Ureter (tissue), 1 donor: ENCODE measurements around the gene ZBTB48. TPM values are rescaled to one million over a fixed set of nuclear protein-coding genes. Genes with fewer than 3 reads are reported as not detected.
"Not testable (repeated sequence)": the region's sequence is repeated elsewhere in the genome, so short reads cannot be mapped to it uniquely, and the experiment has no call there.

Experiments used
- DNase-seq: peaks from one replicate; pipeline ENCODE4 v3.0.0-alpha.2; 2020; ENCODE audit warnings: low spot score
- total RNA-seq: library from RNA; stranded (reverse); gene quantifications from one replicate; pipeline ENCODE4 v1.2.4, GENCODE V29; 2023
- donor health status: DM: yes; HTN: yes; CAD: no.

The ZBTB48 gene
- total RNA-seq, 1 donor from 2014 or later = 50.4 TPM

GRCh38 chr1:6591222-6591621, 11.4 kb downstream of the ZBTB48 start:
- DNase-seq = no peak

DNA sequence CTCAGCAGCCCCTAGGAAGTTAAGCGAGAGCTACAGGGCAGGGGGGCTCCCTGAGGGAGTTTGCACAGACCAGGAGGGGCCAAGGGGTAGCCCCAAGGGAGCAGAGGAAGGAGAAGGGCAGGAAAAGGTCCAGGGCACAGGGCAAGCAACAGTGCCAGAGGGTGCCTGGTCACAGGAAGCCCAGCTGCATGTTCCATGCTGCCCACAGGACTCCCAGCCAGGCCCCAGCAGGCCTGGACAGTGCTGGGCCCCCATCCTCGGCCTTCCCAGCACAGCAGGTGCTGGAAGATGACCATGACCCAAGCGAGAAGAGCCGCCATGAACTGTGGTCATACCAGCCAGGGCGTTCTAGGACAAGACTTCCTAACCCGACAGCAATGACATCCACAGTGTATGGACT, 11.8 kb downstream of the ZBTB48 start:
- no peak for DNase-seq

DNA sequence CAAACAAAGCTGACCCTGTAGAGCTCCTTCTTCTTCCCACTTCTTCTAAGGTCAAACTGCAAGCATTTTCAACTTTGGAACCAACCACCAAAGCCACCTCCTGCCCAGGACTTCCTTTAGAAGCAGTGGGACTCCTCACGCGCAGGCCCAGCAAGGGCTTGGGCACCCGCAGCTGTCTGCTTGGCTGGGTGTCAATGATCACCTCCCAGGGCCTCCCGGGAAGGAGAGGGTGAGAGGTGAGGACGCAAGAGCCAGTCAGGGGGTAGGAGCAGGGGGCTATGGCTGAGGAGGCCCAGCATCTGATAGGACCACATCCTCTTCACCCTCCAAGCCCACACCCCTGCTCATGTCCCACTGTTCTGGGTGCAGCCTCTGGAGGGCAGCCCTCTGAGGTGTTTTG, 12.6 kb downstream of the ZBTB48 start:
- DNase-seq = no peak

GRCh38 chr1:6592865-6593593, 13.2 kb downstream of the ZBTB48 start:
- DNase-seq = no peak

DNA sequence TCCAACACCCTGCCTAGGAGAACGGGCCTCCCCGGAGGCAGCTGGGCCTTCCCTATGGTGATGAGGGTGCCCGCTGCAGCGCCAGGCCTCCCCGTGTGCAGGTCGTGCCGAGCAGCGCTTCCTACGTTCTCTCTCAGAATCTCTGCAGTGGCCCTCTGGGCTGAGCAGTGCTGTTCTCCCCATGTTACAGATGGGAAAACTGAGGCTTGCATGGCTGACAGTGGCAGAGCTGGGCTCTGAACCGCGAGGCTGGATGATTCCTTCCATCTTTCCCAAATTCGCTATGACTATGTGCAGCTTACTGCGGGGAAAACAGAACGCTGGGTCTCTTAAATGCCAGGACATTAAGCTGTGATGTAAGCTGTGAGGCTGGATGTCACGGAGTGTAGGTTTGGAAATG, 14.0 kb downstream of the ZBTB48 start:
- DNase-seq = no peak

DNA sequence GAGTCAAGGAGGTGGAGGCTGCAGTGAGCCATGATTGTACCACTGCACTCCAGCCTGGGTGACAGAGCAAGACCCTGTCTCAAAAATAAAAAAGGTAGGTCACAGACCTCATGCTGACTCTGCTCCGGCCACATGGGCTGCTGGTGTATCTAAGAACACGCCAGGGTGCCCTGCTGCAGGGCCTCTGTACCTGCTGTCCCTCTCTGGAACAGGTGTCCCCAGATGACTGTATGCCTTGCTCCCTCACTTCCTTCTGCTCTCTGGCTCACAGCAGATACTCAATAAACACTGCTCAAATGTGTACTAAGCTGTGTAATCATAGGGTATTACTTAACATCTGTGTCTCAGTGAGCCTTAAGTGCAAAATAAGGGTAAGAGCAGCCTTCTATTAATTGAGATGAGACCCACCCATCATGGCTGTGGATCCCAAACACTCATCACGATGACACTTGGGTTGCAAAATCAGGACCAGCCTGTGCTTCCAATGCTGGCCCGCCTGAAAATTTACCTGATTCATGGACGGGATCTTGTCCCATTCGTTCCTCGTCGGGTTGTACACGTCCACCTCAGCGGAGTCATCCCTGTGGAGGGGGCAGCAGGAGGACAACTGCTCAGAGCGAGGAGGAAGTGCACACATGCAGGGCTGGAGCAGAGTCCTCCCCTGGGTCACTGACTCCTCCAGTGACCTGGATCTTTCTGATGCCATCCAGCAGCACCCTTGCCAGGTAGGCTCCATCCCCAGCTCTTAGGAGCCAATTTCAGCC, 15.4 kb downstream of the ZBTB48 start:
- no peak for DNase-seq

GRCh38 chr1:6596351-6596750, 16.6 kb downstream of the ZBTB48 start:
- no peak for DNase-seq

DNA sequence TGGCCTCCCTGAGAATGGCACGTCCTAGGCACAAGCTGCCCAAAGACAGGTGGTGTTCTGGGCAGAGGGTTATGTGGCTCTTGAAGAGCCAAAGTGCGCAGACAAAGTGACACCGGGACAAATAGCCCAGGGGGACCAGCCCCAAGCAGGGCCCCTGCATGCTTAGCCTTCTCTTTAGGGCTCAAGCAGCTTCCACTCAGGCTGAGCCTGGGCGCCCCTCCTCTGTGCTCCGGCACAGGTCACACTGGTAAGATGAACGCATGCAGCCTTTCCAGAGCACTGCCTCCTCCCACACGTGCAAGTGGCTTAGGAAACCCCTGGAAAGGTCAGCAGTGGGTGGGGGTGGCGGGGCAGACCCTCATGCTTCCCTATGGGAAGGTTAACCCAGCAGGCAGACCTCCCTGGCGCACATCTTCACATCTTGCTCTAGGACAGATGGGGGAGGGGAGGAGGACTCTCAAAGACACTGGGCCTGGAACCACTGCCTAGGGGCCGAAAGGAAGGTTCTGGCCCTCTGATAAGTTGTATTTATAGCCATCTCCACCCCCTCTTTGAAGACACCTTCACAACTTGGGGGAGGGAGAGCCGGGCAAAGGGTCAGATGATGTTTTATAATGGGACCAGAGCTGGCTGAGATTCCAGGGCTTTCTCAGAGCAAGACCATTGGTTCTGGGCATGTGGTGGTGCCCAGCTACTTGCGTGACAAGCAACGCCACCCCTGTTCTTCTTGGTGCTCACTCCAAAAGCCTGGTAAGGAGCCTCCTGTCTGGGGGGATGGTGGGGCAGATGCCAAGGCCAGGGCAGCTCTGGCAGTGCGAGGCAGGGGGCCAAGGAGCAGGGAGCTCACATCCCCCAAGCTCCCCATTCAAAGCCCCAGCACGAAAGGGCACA, 17.3 kb downstream of the ZBTB48 start:
- DNase-seq = no peak

DNA sequence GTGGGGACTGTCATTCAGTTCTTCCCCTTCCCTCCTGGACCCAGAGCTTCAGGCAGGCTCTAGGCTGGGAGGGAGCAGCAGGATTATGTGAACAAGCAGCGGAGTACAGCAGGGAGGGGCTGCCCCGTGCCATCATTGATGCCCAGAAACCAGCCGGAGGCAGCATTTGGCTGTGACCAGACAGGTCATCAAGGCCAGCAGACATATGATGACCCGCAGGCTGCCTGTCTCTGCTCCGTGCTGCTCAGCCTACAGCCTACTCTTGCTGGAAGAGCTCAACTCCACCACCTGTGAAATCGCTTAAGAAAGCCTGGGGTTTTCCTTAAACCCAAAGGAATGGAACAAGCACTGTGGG, 18.0 kb downstream of the ZBTB48 start:
- DNase-seq = no peak

DNA sequence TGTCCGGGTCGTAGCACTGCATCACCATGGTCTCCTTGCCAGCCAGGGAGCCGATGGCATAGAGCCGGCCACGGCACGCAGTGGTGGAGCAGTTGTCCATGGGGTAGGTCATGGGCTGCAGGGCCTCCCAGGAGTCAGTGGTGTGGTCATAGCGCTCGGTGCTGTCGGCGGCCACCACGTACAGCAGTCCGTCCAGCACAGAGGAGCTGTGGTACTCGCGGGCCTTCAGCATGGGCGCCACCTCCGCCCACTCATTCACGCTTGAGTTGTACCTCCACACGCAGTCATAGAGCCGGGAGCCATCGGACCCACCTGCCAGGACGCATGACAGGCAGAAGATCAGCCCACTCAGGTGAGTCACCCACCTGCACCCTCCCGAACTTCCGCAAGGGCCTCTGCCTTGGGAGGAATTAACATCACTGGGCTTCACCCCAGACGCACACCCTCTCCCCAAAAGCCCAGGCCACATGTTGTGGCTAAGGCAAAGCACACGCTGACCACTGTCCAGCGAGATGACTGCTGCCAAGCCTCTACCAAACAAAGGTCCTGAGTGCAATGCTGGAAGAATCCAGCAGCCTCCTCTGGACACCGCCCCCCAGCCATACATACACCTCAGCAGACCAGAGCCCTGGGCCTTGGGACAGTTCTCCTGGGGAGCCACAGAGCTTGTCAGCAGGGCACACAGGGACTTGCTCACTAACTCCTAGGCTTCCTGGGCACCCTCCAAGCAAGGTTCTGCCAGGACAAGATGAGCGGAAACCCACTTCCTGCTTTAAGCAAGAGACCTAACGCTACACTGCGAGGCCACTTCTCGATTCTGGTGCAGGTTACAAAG, 19.6 kb downstream of the ZBTB48 start:
- DNase-seq = no peak

- DNase-seq = not testable (repeated sequence)
Observed at GRCh38 chr1:6599991-6600390, 20.2 kb downstream of the ZBTB48 start.

GRCh38 chr1:6600410-6601048, 20.7 kb downstream of the ZBTB48 start:
- no peak for DNase-seq

- peak; percentile 87 for DNase-seq
Observed at GRCh38 chr1:6601049-6601922, 21.5 kb downstream of the ZBTB48 start.

- DNase-seq = no peak
Observed at GRCh38 chr1:6601923-6602668, 22.3 kb downstream of the ZBTB48 start.

DNA sequence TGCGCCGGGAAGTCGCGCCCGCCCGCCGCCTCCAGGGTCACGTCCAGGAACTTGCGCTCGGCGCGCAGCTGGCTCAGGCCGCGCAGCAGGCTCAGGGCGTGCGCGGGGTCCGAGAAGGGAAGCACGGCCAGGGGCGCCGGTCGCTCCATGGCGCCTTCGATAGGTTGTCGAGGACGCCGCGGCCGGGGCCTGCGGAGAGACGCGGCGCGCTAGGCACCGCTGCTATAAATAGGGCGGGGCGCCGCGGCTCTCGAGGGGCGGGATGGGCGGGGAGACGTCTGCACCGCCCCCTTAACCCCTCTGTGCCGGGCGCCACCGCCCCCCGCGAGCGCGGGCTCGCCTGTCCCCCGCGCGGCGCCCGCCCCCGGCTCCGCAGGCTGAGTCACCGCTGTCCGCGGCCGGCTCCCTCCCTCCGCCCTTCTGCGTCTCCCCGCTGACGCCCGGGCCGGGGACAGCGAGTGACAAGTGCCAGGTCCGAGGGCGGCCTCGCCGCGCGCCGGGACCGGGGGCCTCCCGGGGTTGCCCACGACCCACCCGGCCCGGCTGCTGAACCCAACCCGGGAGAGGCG, 23.0 kb downstream of the ZBTB48 start, which contains the start of gene KLHL21:
Gene KLHL21 (minus strand): TSS at position 201 of the 569 bp plus-strand sequence. CDS start 52 bp downstream, at position 149.
- peak; percentile 92 for DNase-seq

DNA sequence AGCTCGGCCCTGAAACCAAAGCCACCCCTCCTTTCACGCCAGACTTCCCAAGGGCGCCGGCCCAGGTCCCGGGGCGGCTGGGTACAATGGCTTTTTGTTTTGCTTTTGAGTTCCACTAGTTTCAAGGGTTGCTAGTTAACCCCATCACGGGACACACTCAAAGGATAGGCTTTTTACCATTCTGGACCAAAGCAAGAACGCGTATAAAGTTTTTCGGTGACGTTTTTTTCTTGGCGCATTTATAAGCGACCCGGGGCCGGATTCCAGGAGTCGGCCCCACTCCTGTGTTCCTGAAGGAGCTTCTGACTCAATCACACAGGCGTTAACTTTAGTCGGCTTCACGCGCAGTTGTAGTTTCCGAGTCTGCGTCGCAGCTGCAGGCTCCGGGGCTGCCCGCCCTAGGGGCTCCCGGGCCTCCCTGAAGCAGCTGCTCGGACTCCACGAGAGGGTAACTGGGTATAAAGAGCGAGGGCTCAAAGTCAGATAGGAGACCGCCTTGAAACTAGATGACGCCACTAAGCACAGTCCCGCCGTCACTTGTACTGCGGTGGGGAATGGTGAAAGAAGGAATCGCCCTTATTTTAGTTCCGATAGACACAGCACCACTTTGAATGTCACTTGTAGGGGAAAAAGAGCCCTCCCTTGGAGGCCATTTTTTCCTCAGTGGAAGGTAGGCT, 23.6 kb downstream of the ZBTB48 start:
- DNase-seq = no peak

DNA sequence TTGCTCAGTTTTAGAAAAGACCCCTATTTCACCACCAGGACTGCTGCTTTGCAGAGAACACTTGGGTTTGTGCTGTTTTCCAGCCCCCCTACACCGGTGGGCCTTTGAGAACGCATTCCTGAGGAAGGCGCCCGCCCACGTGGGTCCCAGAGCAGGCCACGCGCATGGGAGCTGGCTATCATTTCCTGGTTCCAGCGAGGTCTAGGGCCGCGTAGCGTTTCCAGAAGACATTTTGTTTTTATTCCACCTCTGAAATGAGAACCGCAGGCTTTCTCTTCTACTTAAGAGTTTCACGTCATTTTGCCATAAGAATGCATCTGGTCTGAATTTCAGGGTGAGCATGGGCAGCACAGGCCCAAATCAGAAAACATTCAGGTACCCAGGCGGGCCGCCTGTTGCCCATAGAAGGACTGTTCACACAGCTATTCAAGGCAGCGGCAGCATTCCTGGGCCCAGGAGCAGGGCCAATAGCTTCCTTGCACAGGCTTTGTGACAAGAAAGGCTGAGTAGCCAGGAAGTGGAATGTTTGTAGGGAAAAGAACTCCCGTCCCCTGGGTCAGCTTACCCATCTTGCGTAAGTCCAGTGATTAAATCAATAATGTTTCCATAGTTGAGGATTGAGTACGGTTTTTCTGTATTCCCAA, 24.2 kb downstream of the ZBTB48 start:
- peak; percentile 81 for DNase-seq
